Trophoblast cell (in vitro differentiated cells and primary cell): Measurements from ENCODE around the gene TCOF1.
"Not testable (repeated sequence)": the region's sequence is repeated elsewhere in the genome, so short reads cannot be mapped to it uniquely, and the experiment has no call there.

Experiments
- DNase-seq, 2 donors: peaks; one replicate each; pipeline ENCODE4 v3.0.0-alpha.2; 2016
- H2AFZ ChIP-seq: 2 replicates; pipeline ENCODE4 v1.6.1; 2013; ENCODE audit warnings: low read length, moderate library complexity, mild to moderate bottlenecking; ENCODE audit not compliant: insufficient read depth, poor library complexity
- H2AK5ac ChIP-seq: 2 replicates; pipeline ENCODE4 v1.6.1; 2013; ENCODE audit warnings: mild to moderate bottlenecking, low read length
- H2BK120ac ChIP-seq: 2 replicates; pipeline ENCODE4 v1.6.1; 2013; ENCODE audit warnings: low read length, mild to moderate bottlenecking, moderate library complexity; ENCODE audit not compliant: insufficient read depth, poor library complexity
- H2BK12ac ChIP-seq: 2 replicates; pipeline ENCODE4 v1.6.1; 2013; ENCODE audit warnings: mild to moderate bottlenecking, low read length, moderate library complexity
- H2BK5ac ChIP-seq: 2 replicates; pipeline ENCODE4 v1.6.1; 2013; ENCODE audit warnings: low read length, low read depth, moderate library complexity, mild to moderate bottlenecking; ENCODE audit not compliant: poor library complexity
- H3K14ac ChIP-seq: 2 replicates; pipeline ENCODE4 v1.6.1; 2013; ENCODE audit warnings: mild to moderate bottlenecking, low read length
- H3K18ac ChIP-seq: 2 replicates; pipeline ENCODE4 v1.6.1; 2013; ENCODE audit warnings: mild to moderate bottlenecking, low read length
- H3K23ac ChIP-seq: 2 replicates; pipeline ENCODE4 v1.6.1; 2013; ENCODE audit warnings: low read length
- H3K27ac ChIP-seq: 2 replicates; pipeline ENCODE4 v1.5.1; 2013; ENCODE audit warnings: low read depth, mild to moderate bottlenecking, inconsistent platforms, low read length, moderate library complexity
- H3K27me3 ChIP-seq: 2 replicates; pipeline ENCODE4 v1.6.1; 2013; ENCODE audit warnings: inconsistent platforms, mild to moderate bottlenecking, low read length, moderate library complexity; ENCODE audit not compliant: insufficient read depth
- H3K36me3 ChIP-seq, 2 experiments: 1 replicate in 1 of 2; 2 replicates in 1 of 2; pipeline ENCODE4 v1.6.1; 2013; ENCODE audit warnings: low read length in 2 of 2, mild to moderate bottlenecking in 2 of 2, moderate library complexity in 1 of 2; ENCODE audit not compliant: insufficient read depth in 2 of 2, control insufficient read depth in 1 of 2
- H3K4ac ChIP-seq: 2 replicates; pipeline ENCODE4 v1.6.1; 2013; ENCODE audit warnings: low read depth, mild to moderate bottlenecking, low read length, moderate library complexity
- H3K4me1 ChIP-seq, 2 experiments: 1 replicate in 1 of 2; 2 replicates in 1 of 2; pipeline ENCODE4 v1.6.1; 2013; ENCODE audit warnings: low read length in 2 of 2, mild to moderate bottlenecking in 2 of 2, moderate library complexity in 1 of 2; ENCODE audit not compliant: insufficient read depth in 2 of 2, control insufficient read depth in 1 of 2
- H3K4me2 ChIP-seq: 2 replicates; pipeline ENCODE4 v1.6.1; 2013; ENCODE audit warnings: inconsistent platforms, mild to moderate bottlenecking, low read length, moderate library complexity
- H3K4me3 ChIP-seq: 2 replicates; pipeline ENCODE4 v1.5.1; 2013; ENCODE audit warnings: mild to moderate bottlenecking, low read depth, low read length, inconsistent platforms
- H3K79me1 ChIP-seq: one replicate; pipeline ENCODE4 v1.6.1; 2013; ENCODE audit warnings: low read length
- H3K79me2 ChIP-seq: 2 replicates; pipeline ENCODE4 v1.6.1; 2013; ENCODE audit warnings: low read length, mild to moderate bottlenecking; ENCODE audit not compliant: control insufficient read depth, insufficient read depth, poor library complexity
- H3K9ac ChIP-seq: 2 replicates; pipeline ENCODE4 v1.6.1; 2013; ENCODE audit warnings: mild to moderate bottlenecking, low read length
- H3K9me3 ChIP-seq: 2 replicates; pipeline ENCODE4 v1.6.1; 2013; ENCODE audit warnings: low read depth, mild to moderate bottlenecking, control low read depth, inconsistent platforms, low read length; ENCODE audit not compliant: insufficient read depth
- H4K12ac ChIP-seq: 2 replicates; pipeline ENCODE4 v1.6.1; 2013; ENCODE audit warnings: low read depth, mild to moderate bottlenecking, low read length, moderate library complexity
- H4K8ac ChIP-seq: 2 replicates; pipeline ENCODE4 v1.6.1; 2013; ENCODE audit warnings: low read depth, mild to moderate bottlenecking, low read length, moderate library complexity
- H4K91ac ChIP-seq: one replicate; pipeline ENCODE4 v1.6.1; 2013; ENCODE audit warnings: low read depth, mild to moderate bottlenecking, low read length, moderate library complexity
- WGBS: extraction: QIAGEN DNeasy Blood & Tissue Kit; methylation state at CpG from one replicate; pipeline ENCODE4 v1.1.7; 2013; ENCODE audit warnings: missing lambda C conversion rate; ENCODE audit not compliant: insufficient read length, insufficient coverage; ENCODE audit errors: extremely low coverage; 5-methylcytosine and 5-hydroxymethylcytosine counted together

Gene TCOF1

DNA sequence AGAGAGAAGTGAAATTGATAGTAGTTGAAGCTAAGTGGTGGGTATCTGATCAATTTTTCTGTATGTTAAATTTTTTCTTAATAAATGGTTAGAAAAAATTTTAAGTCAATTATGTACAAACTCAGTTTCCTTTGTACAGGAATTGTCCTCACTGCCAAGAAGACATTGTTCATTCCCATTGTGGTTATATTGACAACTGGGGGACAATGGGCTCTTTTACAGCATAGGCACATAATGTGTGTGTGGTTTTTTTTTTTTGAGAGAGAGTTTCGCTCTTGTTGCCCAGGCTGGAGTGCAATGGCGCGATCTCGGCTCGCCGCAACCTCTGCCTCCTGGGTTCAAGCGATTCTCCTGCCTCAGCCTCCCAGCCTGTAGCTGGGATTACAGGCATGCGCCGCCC, 68.7 kb downstream of the TCOF1 start:
- not testable (repeated sequence) for H3K27me3 ChIP-seq, H2BK5ac ChIP-seq, H3K23ac ChIP-seq, H3K18ac ChIP-seq, H3K9ac ChIP-seq, H4K12ac ChIP-seq, H2AK5ac ChIP-seq, H2AFZ ChIP-seq, DNase-seq, H4K8ac ChIP-seq, H3K4me3 ChIP-seq, H2BK120ac ChIP-seq, H3K9me3 ChIP-seq, H3K79me1 ChIP-seq, H2BK12ac ChIP-seq, H3K4me2 ChIP-seq, H3K14ac ChIP-seq, H4K91ac ChIP-seq, H3K27ac ChIP-seq, H3K36me3 ChIP-seq, H3K4ac ChIP-seq, H3K79me2 ChIP-seq, H3K4me1 ChIP-seq
- no CpG with 5 or more reads among the region's 9 CpGs for WGBS

DNA sequence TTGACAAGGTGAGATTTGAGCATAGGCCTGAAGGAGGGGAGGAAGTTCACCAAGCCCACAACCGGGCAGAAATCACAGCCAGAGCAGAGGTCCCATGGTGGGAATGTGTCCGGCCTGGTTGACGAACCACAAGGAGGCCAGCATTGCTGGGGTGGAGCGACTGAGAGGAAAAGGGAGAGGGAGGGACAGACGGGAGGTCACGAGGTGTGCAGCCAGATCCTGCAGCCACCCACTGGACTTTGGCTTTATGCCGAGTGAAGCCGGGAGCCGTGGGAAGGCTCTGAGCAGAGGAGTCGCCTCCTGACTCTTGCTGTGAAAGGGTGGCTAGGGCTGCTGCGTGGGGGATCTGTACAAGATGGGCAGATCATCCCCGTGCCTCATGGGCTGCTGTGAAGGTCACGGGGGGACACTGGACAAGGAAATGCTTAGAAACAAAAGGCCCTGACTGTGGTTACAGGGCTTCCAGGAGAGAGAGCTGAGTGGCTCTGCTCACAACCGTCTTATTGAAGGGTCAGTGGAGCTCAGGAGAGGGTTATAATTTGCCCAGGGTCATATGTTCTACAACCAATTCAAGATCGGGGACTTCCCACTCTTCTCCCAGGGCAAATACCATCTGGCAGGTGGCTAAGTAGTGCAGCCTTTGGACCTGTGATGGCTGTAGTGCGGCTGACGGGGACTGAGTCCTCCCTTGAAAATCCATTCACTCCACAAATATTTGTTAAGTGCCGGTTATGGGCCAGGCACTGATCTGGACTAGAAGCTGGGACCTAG, 70.8 kb downstream of the TCOF1 start:
- WGBS: no CpG with 5 or more reads among the region's 18 CpGs
- Histone ChIP-seq H4K8ac (no peak overlapping the region), H3K79me2 (no peaks in the 10 kb centered on the region), H3K27me3 (no peaks in the 10 kb centered on the region), H3K9me3 (no peaks in the 10 kb centered on the region), H3K4me3 (no peak overlapping the region), H3K79me1 (no peaks in the 10 kb centered on the region), H2BK5ac (no peak overlapping the region), H3K18ac (no peak overlapping the region), H4K12ac (no peak overlapping the region), H3K36me3 (no peaks in the 10 kb centered on the region), H3K27ac (no peak overlapping the region), H3K4me1 (peaks cover 0 to 4% of the 10 kb centered on the region in 2 experiments), H3K9ac (no peak overlapping the region), H2AFZ (no peak overlapping the region), H3K4me2 (no peak overlapping the region), H3K4ac (no peak overlapping the region), H2AK5ac (no peak overlapping the region), H3K23ac (no peak overlapping the region), H2BK120ac (no peak overlapping the region), H4K91ac (no peak overlapping the region), H3K14ac (no peak overlapping the region), H2BK12ac (no peak overlapping the region)
- DNase-seq: peak; percentile 41 to 61

DNA sequence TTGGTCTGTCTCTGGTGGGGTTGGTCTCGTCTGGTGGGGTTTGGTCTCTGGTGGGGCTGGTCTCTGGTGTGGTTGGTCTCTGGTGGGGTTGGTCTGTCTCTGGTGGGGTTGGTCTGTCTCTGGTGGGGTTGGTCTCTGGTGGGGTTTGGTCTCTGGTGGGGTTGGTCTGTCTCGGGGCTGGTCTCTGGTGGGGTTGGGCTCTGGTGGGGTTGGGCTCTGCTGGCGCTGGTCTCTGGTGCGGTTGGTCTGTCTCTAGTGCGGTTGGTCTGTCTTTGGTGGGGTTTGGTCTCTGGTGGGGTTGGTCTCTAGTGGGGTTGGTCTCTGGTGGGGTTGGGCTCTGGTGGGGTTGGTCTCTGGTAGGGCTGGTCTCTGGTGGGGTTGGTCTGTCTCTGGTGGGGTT, 71.5 kb downstream of the TCOF1 start:
- H2BK12ac ChIP-seq: no peak overlapping the region
- no CpG with 5 or more reads among the region's 5 CpGs for WGBS
- H4K91ac ChIP-seq: no peak overlapping the region

DNA sequence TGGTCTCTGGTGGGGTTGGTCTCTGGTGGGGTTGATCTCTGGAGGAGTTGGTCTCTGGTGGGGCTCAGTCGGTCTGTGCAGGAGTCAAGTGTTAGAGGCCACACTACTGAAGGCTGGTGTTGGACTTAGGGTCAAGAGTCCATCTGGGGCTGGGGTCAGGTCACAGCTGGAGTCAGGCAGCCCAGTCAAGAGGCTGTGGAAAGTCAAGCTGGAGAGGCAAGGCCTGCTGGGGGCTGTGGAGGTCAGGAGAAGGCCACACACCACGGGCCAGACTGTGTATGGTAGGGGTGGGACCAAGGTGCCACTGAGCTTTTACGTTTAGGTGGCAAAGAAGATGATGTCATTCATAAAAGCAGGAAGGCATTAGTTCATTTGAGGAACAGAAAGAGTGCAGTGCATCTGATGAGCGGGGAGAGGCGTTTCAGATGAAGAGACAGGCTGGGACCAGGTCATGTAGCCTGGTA, 71.9 kb downstream of the TCOF1 start:
- no peak overlapping the region for H2BK5ac ChIP-seq
- no peaks in the 10 kb centered on the region for H3K36me3 ChIP-seq
- H3K9me3 ChIP-seq: no peaks in the 10 kb centered on the region
- no peak overlapping the region for H3K14ac ChIP-seq
- H3K18ac ChIP-seq: no peak overlapping the region
- no peak overlapping the region for H4K91ac ChIP-seq
- no peaks in the 10 kb centered on the region for H3K27me3 ChIP-seq
- H3K4me3 ChIP-seq: no peak overlapping the region
- H2BK12ac ChIP-seq: no peak overlapping the region
- DNase-seq: no peak
- no peaks in the 10 kb centered on the region for H3K79me1 ChIP-seq
- H4K12ac ChIP-seq: no peak overlapping the region
- H2AFZ ChIP-seq: no peak overlapping the region
- H3K79me2 ChIP-seq: no peaks in the 10 kb centered on the region
- no CpG with 5 or more reads among the region's 5 CpGs for WGBS
- no peak overlapping the region for H3K4ac ChIP-seq
- H2AK5ac ChIP-seq: no peak overlapping the region
- H4K8ac ChIP-seq: no peak overlapping the region
- no peak overlapping the region for H3K4me2 ChIP-seq
- peaks cover 0 to 4% of the 10 kb centered on the region in 2 experiments for H3K4me1 ChIP-seq
- no peak overlapping the region for H3K23ac ChIP-seq
- no peak overlapping the region for H3K27ac ChIP-seq
- no peak overlapping the region for H2BK120ac ChIP-seq
- H3K9ac ChIP-seq: no peak overlapping the region

More for the DNA sequence above, 71.5 kb downstream of the TCOF1 start:
- Histone ChIP-seq H4K12ac (no peak overlapping the region), H3K23ac (no peak overlapping the region), H3K4me3 (no peak overlapping the region), H4K8ac (no peak overlapping the region), H3K4ac (no peak overlapping the region), H3K9ac (no peak overlapping the region), H3K27me3 (no peaks in the 10 kb centered on the region), H2AK5ac (no peak overlapping the region), H3K36me3 (no peaks in the 10 kb centered on the region), H2AFZ (no peak overlapping the region), H2BK120ac (no peak overlapping the region), H3K9me3 (no peaks in the 10 kb centered on the region), H3K4me1 (peaks cover 0 to 4% of the 10 kb centered on the region in 2 experiments), H3K27ac (no peak overlapping the region), H3K79me2 (no peaks in the 10 kb centered on the region), H3K79me1 (no peaks in the 10 kb centered on the region), H3K14ac (no peak overlapping the region), H3K4me2 (no peak overlapping the region), H2BK5ac (no peak overlapping the region), H3K18ac (no peak overlapping the region)
- no peak for DNase-seq
